Heart left ventricle (tissue), 16 donors: ENCODE data around the gene GPR32. TPM values are rescaled to one million over a fixed set of nuclear protein-coding genes. Genes with fewer than 3 reads are reported as not detected.
"Not testable (repeated sequence)": the region's sequence is repeated elsewhere in the genome, so short reads cannot be mapped to it uniquely, and the experiment has no call there.

Experiments
- ATAC-seq, 4 donors: fragments of 200-7000 bp; cut with Tn5 transposase; one replicate each; pipeline ENCODE4 v1.9.1; 2020 to 2022; ENCODE audit warnings: moderate library complexity in 4 of 4, mild to moderate bottlenecking in 3 of 4, moderate number of reproducible peaks in 1 of 4
- DNase-seq, 5 donors: peaks; one replicate each; pipeline ENCODE4 v3.0.0-alpha.2; 2020
- H3K27ac ChIP-seq, 12 donors: fragments of 200-600 bp; sonication (generic) in 4 of 12; one replicate each; pipeline versions ENCODE4 v1.5.0 to v1.8.0; 2016 to 2022; ENCODE audit warnings: mild to moderate bottlenecking in 2 of 12
- H3K27me3 ChIP-seq, 9 donors: fragments of 200-600 bp; sonication (generic) in 2 of 9; one replicate each; pipeline versions ENCODE4 v1.5.1 to v1.8.0; 2016 to 2022; ENCODE audit warnings: mild to moderate bottlenecking in 3 of 9
- H3K36me3 ChIP-seq, 9 donors: fragments of 200-600 bp; sonication (generic) in 2 of 9; one replicate each; pipeline versions ENCODE4 v1.5.0 to v1.8.0; 2018 to 2022; ENCODE audit warnings: mild to moderate bottlenecking in 2 of 9
- H3K4me1 ChIP-seq, 12 donors: fragments of 200-600 bp; sonication (generic) in 4 of 12; one replicate each; pipeline versions ENCODE4 v1.5.0 to v1.8.0; 2016 to 2022; ENCODE audit warnings: mild to moderate bottlenecking in 3 of 12
- H3K4me3 ChIP-seq, 12 donors: fragments of 200-600 bp; sonication (generic) in 4 of 12; one replicate each; pipeline versions ENCODE4 v1.5.0 to v1.8.0; 2017 to 2022; ENCODE audit warnings: mild to moderate bottlenecking in 9 of 12, moderate library complexity in 4 of 12
- H3K9me3 ChIP-seq, 12 donors: fragments of 200-600 bp; sonication (generic) in 4 of 12; one replicate each; pipeline versions ENCODE4 v1.5.0 to v1.8.0; 2016 to 2022; ENCODE audit warnings: mild to moderate bottlenecking in 1 of 12
- POLR2A ChIP-seq, 2 donors: fragments of 450-650 bp; IDR thresholded peaks; one replicate each; pipeline ENCODE4 v1.6.1; 2017; ENCODE audit warnings: antibody characterized with exemption in 2 of 2, mild to moderate bottlenecking in 2 of 2, moderate library complexity in 2 of 2
- WGBS, 4 donors: extraction: QIAGEN DNeasy Blood & Tissue Kit in 2 of 4; methylation state at CpG; one replicate each; pipeline versions ENCODE4 v1.1.5 to v1.1.7; 2013 to 2018; 5-methylcytosine and 5-hydroxymethylcytosine counted together
- intact Hi-C, 10 donors: fragments of 100-400 bp; cut with DNase I; formaldehyde crosslinking; loops; one replicate each; pipeline versions ENCODE4 v1.11.1 to v1.14.2; 2022
- polyA plus RNA-seq, 2 donors: library from polyadenylated mRNA; stranded (reverse); fragments of 200-250 nt; gene quantifications; one replicate each; pipeline ENCODE4 v1.2.3, GENCODE V29; 2013
- total RNA-seq, 9 donors: library from RNA; depleted of rRNA in 2 of 9; stranded (reverse); fragments of >200 nt in 2 of 9; fragmentation: NEBNext Ultra II Directional in 3 of 9; extraction: Animal tissue kit (Norgen Biotek cat#: 25700) in 3 of 9; gene quantifications; one replicate each; pipeline versions ENCODE4 v1.1.0 to v1.2.4, GENCODE V29; 2016 to 2023
- TF ChIP-seq, protein P1 (sequence below), 12 donors: fragments of 200-600 bp; sonication (generic) in 4 of 12; IDR thresholded peaks; one replicate each; pipeline versions ENCODE4 v1.5.0 to v1.8.0; 2018 to 2022; ENCODE audit warnings: antibody characterized with exemption in 12 of 12, mild to moderate bottlenecking in 5 of 12
- donor health status: ischemic (EF 13 %, LVEDD 7.1; RV severe dilation, severe dysfunction).
- donor health status: healthy with polysubstance abuse.
- donor health status: DM: no; HTN: yes; CAD: no.
- donor health status: DM: no; HTN: no; CAD: no.
- donor health status: ischemic (EF 25% LVEDD 6.9; RV normal size, moderate dysfunction).
- donor health status: ischemic (EF 25% LVEDD 5.7; RV mildly dilated, moderate dysfunction).
- donor health status: healthy.
- donor health status: DM: yes; HTN: yes; CAD: no.
- donor health status: ischemic (EF 35%, LVEDD 5.7; RV mildly dilated, moderate dysfunction).
- donor health status: nonischemic (EF 11% LVEDD 7.7; RV severe dilation, severe dysfunction).
- donor health status: DM: yes; HTN: yes; CAD: no.
- donor health status: PGD.
- donor health status: ischemic (EF 29% LVEDD 5.4; RV normal size, mild dysfunction).
- donor health status: nonischemic (EF 23%, LVEDD 6.1; RV moderate dilation, normal function).

The GPR32 gene
- total and polyA plus RNA-seq, 11 donors = not detected

DNA sequence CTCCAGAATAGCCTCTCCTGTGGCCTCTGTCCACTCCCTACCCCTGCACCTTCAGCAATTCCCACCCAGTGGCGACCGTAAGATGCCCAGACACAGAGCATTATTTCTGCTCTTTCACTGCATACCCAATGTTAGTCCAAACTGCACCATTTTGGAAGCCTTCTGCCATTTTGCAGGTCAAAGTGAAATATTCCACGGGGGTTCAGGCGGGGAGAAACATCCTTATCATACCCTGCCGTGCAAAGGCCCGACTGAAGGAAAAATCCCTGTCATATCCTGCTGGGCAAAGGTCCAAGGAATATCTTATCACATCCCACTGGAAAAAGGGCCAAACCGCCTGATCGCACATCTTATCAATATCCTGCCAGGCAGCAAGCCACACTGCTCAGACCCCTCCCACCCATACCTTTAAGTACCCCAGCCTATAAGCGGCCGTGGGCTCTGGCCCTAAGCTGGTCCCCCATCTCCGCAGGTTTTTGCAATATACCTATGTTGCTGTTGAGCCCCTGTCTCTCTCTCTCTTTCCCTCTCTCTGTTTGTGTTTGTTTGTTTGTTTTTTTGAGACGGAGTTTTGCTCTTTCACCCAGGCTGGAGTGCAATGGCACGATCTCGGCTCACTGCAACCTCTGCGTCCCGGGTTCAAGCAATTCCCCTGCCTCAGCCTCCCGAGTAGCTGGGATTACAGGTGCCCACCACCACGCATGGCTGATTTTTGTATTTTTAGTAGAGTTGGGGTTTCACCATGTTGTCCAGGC, 28.9 kb upstream of the GPR32 start:
- Histone ChIP-seq H3K27ac (no peak overlapping the region), H3K4me3 (no peak overlapping the region), H3K27me3 (peaks cover 0 to 62% (median 16%) of the 10 kb centered on the region in 9 donors), H3K9me3 (no peaks in the 10 kb centered on the region), H3K36me3 (no peaks in the 10 kb centered on the region), H3K4me1 (no peaks in the 10 kb centered on the region)
- intact Hi-C loops = no loop called here
- no peak for TF ChIP-seq POLR2A (IDR thresholded peaks at IDR 0.05)
- TF ChIP-seq, protein P1, sequence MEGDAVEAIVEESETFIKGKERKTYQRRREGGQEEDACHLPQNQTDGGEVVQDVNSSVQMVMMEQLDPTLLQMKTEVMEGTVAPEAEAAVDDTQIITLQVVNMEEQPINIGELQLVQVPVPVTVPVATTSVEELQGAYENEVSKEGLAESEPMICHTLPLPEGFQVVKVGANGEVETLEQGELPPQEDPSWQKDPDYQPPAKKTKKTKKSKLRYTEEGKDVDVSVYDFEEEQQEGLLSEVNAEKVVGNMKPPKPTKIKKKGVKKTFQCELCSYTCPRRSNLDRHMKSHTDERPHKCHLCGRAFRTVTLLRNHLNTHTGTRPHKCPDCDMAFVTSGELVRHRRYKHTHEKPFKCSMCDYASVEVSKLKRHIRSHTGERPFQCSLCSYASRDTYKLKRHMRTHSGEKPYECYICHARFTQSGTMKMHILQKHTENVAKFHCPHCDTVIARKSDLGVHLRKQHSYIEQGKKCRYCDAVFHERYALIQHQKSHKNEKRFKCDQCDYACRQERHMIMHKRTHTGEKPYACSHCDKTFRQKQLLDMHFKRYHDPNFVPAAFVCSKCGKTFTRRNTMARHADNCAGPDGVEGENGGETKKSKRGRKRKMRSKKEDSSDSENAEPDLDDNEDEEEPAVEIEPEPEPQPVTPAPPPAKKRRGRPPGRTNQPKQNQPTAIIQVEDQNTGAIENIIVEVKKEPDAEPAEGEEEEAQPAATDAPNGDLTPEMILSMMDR (IDR thresholded peaks at IDR 0.05) = no peak
- ATAC-seq = no peak
- 44 to 48% (median 45%) methylated on average over 18 of the region's 18 CpGs for WGBS, 4 donors
- no peak for DNase-seq

DNA sequence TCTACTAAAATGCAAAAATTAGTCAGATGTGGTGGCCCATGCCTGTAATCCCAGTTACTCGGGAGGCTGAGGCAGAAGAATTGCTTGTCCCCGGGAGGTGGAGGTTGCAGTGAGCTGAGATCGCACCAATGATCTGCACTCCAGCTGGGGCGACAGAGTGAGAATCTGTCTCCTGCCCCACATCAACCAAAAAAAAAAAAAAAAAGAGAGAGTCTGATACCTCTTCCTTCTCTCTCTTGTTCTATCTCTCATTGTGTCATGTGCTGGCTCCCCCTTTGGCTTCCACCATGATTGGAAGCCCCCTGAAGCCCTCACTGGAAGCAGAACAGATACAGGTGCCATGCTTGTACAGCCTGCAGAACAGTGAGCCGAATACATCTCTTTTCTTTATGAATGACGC, 26.7 kb upstream of the GPR32 start:
- Histone ChIP-seq H3K4me3 (no peak overlapping the region), H3K9me3 (no peaks in the 10 kb centered on the region), H3K27ac (no peak overlapping the region), H3K27me3 (peaks cover 0 to 41% (median 16%) of the 10 kb centered on the region in 9 donors), H3K36me3 (no peaks in the 10 kb centered on the region), H3K4me1 (no peaks in the 10 kb centered on the region)
- 80 to 89% (median 85%) methylated on average over 6 of the region's 6 CpGs for WGBS, 4 donors
- intact Hi-C loops = no loop called here
- TF ChIP-seq POLR2A (IDR thresholded peaks at IDR 0.05) = no peak
- TF ChIP-seq, protein P1 (IDR thresholded peaks at IDR 0.05) = no peak
- DNase-seq (no peak), ATAC-seq (no peak)

DNA sequence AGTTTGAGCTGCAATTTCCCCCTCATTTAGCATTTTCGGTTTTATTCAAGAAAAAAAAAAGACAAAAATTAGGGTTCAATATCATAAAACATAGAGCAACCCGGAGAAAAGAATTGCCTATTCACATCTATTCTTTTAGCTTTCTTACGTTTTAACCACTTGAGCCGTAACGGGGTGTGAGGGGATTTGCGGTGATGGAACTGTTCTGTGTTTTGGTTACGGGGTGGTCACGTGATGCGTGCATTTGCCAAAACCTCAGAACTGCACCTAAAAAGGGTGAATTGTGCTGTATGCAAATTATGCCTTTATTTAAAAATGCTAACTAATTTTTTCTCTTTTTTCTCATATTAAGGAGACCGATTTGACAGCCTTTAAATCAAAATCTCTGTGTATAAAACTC, 25.0 kb upstream of the GPR32 start:
- DNase-seq (no peak), ATAC-seq (no peak)
- Histone ChIP-seq H3K27me3 (peaks cover 0 to 30% (median 6%) of the 10 kb centered on the region in 9 donors), H3K27ac (no peak overlapping the region), H3K9me3 (no peaks in the 10 kb centered on the region), H3K36me3 (no peaks in the 10 kb centered on the region), H3K4me3 (no peak overlapping the region), H3K4me1 (no peaks in the 10 kb centered on the region)
- intact Hi-C loops = no loop called here
- 80 to 84% (median 82%) methylated on average over 10 of the region's 10 CpGs for WGBS, 4 donors
- no peak for TF ChIP-seq POLR2A (IDR thresholded peaks at IDR 0.05)
- TF ChIP-seq, protein P1 (IDR thresholded peaks at IDR 0.05) = no peak

DNA sequence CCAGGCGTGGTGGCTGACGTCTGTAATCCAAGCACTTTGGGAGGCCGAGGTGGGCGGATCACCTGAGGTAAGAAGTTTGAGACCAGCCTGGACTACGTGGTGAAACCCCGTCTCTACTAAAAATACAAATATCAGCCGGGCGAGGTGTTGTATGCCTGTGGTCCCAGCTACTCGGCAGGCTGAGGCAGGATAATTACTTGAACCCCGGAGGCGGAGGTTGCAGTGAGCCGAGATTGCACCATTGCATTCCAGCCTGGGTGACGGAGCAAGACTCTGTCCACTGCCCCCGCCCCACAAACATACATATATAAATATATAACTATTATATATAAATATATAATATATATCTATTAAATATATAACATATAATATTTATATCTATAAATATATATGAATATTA, 23.1 kb upstream of the GPR32 start:
- H3K36me3 ChIP-seq, H3K4me3 ChIP-seq, DNase-seq, H3K9me3 ChIP-seq, intact Hi-C loops, H3K4me1 ChIP-seq, ATAC-seq, H3K27ac ChIP-seq: not testable (repeated sequence)
- H3K27me3 ChIP-seq = peaks cover 0 to 17% (median 2%) of the 10 kb centered on the region in 9 donors
- WGBS, 4 donors = 87 to 91% (median 89%) methylated on average over 14 of the region's 14 CpGs

DNA sequence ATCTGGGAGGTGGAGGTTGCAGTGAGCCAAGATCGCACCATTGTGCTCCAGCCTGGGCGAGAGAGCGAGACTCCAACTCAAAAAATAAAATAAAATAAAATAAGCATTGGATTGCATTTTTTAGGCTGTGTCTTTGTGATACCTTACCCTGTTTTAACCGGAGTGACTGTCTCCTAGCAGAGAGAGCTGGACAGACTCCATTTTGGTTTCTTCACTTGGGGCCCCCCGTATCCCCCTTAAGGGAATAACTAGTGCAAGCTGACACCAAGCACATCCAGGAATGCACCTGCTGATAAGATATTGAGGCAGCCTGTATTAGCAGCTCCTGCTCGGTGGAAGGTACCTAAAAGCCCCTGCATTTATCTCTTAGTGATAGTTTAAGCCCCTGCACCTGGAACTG, 20.8 kb upstream of the GPR32 start:
- intact Hi-C loops = no loop called here
- Histone ChIP-seq H3K4me3 (no peak overlapping the region), H3K27me3 (peaks cover 0 to 26% (median 0%) of the 10 kb centered on the region in 9 donors), H3K4me1 (no peaks in the 10 kb centered on the region), H3K9me3 (no peaks in the 10 kb centered on the region), H3K27ac (no peak overlapping the region), H3K36me3 (no peaks in the 10 kb centered on the region)
- WGBS, 4 donors = 47 to 56% (median 55%) methylated on average over 6 of the region's 6 CpGs
- DNase-seq (no peak), ATAC-seq (no peak)
- no peak for TF ChIP-seq POLR2A (IDR thresholded peaks at IDR 0.05)
- TF ChIP-seq, protein P1 (IDR thresholded peaks at IDR 0.05) = no peak
